ENCODE results near the gene TUBB6. TPM values are rescaled to one million over a fixed set of nuclear protein-coding genes. Genes with fewer than 3 reads are reported as not detected.

Gene TUBB6
- total and polyA plus RNA-seq, 12 donors = 15.7 to 90.8 (median 39.5) TPM

- no peak for DNase-seq
- intact Hi-C loops (cut with DNase I) = no loop called here
- TF ChIP-seq POLR2A (IDR thresholded peaks at IDR 0.05) (no peak), CTCF (IDR thresholded peaks at IDR 0.05) (no peak)
- no peak overlapping the region for H3K4me3 ChIP-seq
- no peaks in the 10 kb centered on the region for H3K36me3 ChIP-seq (replicated peaks in 1 of 2)
- H3K27me3 ChIP-seq = no peaks in the 10 kb centered on the region
- no peaks in the 10 kb centered on the region for H3K4me1 ChIP-seq (replicated peaks in 1 of 2)
- H3K27ac ChIP-seq = no peak overlapping the region
- WGBS, 4 donors = 38 to 74% (median 59%) methylated on average over 1 of the region's 1 CpG; no CpG with 5 or more reads in 1 of the 4 donors
- H3K9me3 ChIP-seq (replicated peaks in 1 of 3) = no peaks in the 10 kb centered on the region
Observed at GRCh38 chr18:12296457-12296856, 11.6 kb upstream of the TUBB6 start.

- Histone ChIP-seq H3K9me3 (replicated peaks in 1 of 3) (no peaks in the 10 kb centered on the region), H3K4me3 (no peak overlapping the region), H3K4me1 (replicated peaks in 1 of 2) (no peaks in the 10 kb centered on the region), H3K36me3 (replicated peaks in 1 of 2) (no peaks in the 10 kb centered on the region), H3K27ac (no peak overlapping the region), H3K27me3 (no peaks in the 10 kb centered on the region)
- intact Hi-C loops (cut with DNase I) = no loop called here
- no peak for TF ChIP-seq POLR2A (IDR thresholded peaks at IDR 0.05)
- no peak for TF ChIP-seq CTCF (IDR thresholded peaks at IDR 0.05)
- DNase-seq = no peak
- 61 to 83% (median 70%) methylated on average over 2 of the region's 2 CpGs for WGBS, 4 donors
Observed at GRCh38 chr18:12299862-12300261, 8.2 kb upstream of the TUBB6 start.

GRCh38 chr18:12301263-12302005 lies 6.6 kb upstream of the TUBB6 start:
- no peaks in the 10 kb centered on the region for H3K4me1 ChIP-seq (replicated peaks in 1 of 2)
- H3K27ac ChIP-seq = no peak overlapping the region
- no peak for DNase-seq
- intact Hi-C loops (cut with DNase I) = no loop called here
- no peak overlapping the region for H3K4me3 ChIP-seq
- no peaks in the 10 kb centered on the region for H3K27me3 ChIP-seq
- 78 to 87% (median 81%) methylated on average over 9 to 13 of the region's 13 CpGs for WGBS, 4 donors
- H3K36me3 ChIP-seq (replicated peaks in 1 of 2) = no peaks in the 10 kb centered on the region
- no peaks in the 10 kb centered on the region for H3K9me3 ChIP-seq (replicated peaks in 1 of 3)
- TF ChIP-seq POLR2A (IDR thresholded peaks at IDR 0.05) (no peak), CTCF (IDR thresholded peaks at IDR 0.05) (no peak)

GRCh38 chr18:12302391-12303147 lies 5.5 kb upstream of the TUBB6 start:
- H3K4me1 ChIP-seq (replicated peaks in 1 of 2) = no peaks in the 10 kb centered on the region
- H3K9me3 ChIP-seq (replicated peaks in 1 of 3) = no peaks in the 10 kb centered on the region
- no peaks in the 10 kb centered on the region for H3K36me3 ChIP-seq (replicated peaks in 1 of 2)
- no peak overlapping the region for H3K4me3 ChIP-seq
- DNase-seq = no peak
- H3K27me3 ChIP-seq = no peaks in the 10 kb centered on the region
- WGBS, 4 donors = 84 to 91% (median 88%) methylated on average over 11 to 14 of the region's 14 CpGs
- H3K27ac ChIP-seq = no peak overlapping the region
- intact Hi-C loops (cut with DNase I) = no loop called here
- TF ChIP-seq CTCF (IDR thresholded peaks at IDR 0.05) (no peak), POLR2A (IDR thresholded peaks at IDR 0.05) (no peak)
